K562 (cell line): ENCODE measurements around the gene TMEM63A. TPM values are rescaled to one million over a fixed set of nuclear protein-coding genes. Genes with fewer than 3 reads are reported as not detected.

Experiments used
- CBX2 ChIP-seq: fragments of 200-600 bp; sonication (generic); IDR thresholded peaks from one replicate; pipeline ENCODE4 v1.6.1; 2012; ENCODE audit warnings: mild to moderate bottlenecking, low read length, inconsistent platforms; ENCODE audit not compliant: insufficient read depth, poor library complexity, severe bottlenecking
- FOXK1 ChIP-seq: sonication (generic); formaldehyde crosslinking; IDR thresholded peaks from 2 replicates; pipeline ENCODE4 v1.8.0; 2022; ENCODE audit warnings: missing genetic modification reagents, mild to moderate bottlenecking, borderline replicate concordance
- MXD1 ChIP-seq: fragments of 250-450 bp; sonication (Bioruptor Pico); IDR thresholded peaks from 2 replicates; pipeline ENCODE4 v1.8.0; 2021; ENCODE audit warnings: borderline replicate concordance, mild to moderate bottlenecking, moderate library complexity; ENCODE audit not compliant: poor library complexity, severe bottlenecking
- RBM25 ChIP-seq: fragments of 200-400 bp; formaldehyde crosslinking; IDR thresholded peaks from 2 replicates; pipeline ENCODE4 v1.6.1; 2018; ENCODE audit warnings: low read length, low read depth, moderate library complexity; ENCODE audit not compliant: severe bottlenecking
- RBM39 ChIP-seq: fragments of 200-400 bp; formaldehyde crosslinking; optimal IDR thresholded peaks from 2 replicates; pipeline ENCODE3; 2018; ENCODE audit warnings: low read depth, low read length
- SNIP1 ChIP-seq: fragments of 450-650 bp; IDR thresholded peaks from 2 replicates; pipeline ENCODE4 v1.7.1; 2017; ENCODE audit warnings: low read depth, mild to moderate bottlenecking
- TRIM28 ChIP-seq: fragments of 450-650 bp; IDR thresholded peaks from 2 replicates; pipeline ENCODE4 v1.6.1; 2017
- ZNF583 ChIP-seq: fragments of 250-450 bp; sonication (Bioruptor Pico); IDR thresholded peaks from 2 replicates; pipeline ENCODE4 v1.4.0; 2020
- polyA plus RNA-seq, 8 experiments: library from polyadenylated mRNA; depleted of rRNA in 4 of 8; stranded (reverse) in 5 of 8; unstranded in 3 of 8; fragments of >200 nt; fragmentation: Nextera tagmentation in 2 of 8; fragmentation: Illumina TruSeq in 1 of 8; extraction: Ambion mirVana in 2 of 8; extraction: Trizol in 1 of 8; gene quantifications; 2 replicates each; pipeline versions ENCODE4 v1.2.1 to v1.2.3, GENCODE V29; 2011 to 2014; ENCODE audit warnings: inconsistent platforms in 1 of 8, missing spikeins in 1 of 8
- total RNA-seq, 7 experiments: library from RNA; depleted of rRNA in 6 of 7; stranded (reverse); fragments of >200 nt in 6 of 7; fragmentation: Illumina TruSeq in 2 of 7; extraction: Trizol in 2 of 7; gene quantifications; 2 replicates each; pipeline versions ENCODE4 v1.2.1 to v1.2.3, GENCODE V29; 2011 to 2021; ENCODE audit warnings: low replicate concordance in 1 of 7
- TF ChIP-seq, protein P1 (sequence below): fragments of 450-650 bp; IDR thresholded peaks from 2 replicates; pipeline ENCODE4 v1.6.1; 2016; ENCODE audit warnings: mild to moderate bottlenecking, moderate library complexity
- TF ChIP-seq, protein P2 (sequence below): fragments of 450-650 bp; IDR thresholded peaks from 2 replicates; pipeline ENCODE4 v1.6.1; 2016; ENCODE audit warnings: mild to moderate bottlenecking

The TMEM63A gene
- total and polyA plus RNA-seq, 9 of the 15 experiments (the other 6 are each of a cell fraction or from before 2014, with no cell fraction given), result 2.0 to 54.6 (median 17.5) TPM

DNA sequence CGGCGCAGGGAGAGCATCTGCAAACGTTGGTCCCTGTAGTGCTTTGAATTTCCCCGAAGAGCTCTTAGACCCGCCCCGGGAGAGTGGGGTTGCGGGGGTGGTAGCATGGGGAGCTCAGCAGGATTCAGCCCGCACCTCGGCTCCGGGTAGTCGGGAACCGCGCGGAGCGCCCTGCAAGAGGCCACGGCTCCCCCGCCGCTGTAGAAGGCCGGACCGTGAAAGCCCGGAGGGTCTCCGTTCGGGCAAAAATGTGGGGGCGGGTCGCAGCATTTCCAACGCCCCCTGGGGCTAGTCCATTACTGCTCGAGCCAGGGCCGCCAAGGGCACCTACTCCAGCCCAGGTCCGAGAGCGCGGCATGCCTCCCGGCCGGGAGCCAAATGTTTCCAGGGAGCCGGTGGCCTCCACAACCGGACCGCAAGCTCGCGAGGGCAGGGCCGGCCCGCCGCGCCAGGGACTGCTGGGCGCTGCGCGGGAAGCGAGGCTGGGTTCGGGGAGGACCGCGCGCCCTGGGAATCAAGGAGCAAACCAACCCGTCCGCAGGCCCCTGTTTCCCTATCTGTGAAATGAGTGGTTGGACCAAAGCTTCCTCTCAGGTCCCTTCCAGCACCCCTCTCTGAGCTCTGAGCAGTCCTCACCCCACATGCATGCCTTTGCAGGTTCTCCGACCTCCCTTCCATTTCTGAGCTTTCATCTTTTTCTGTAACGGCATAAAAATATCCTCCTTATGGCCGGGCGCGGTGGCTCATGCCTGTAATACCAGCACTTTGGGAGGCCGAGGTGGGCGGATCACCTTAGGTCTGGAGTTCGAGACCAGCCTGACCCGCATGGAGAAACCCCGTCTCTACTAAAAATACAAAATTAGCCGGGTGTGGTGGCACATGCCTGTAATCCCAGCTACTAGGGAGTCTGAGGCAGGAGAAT lies 775 bp upstream of the TMEM63A start (continued):
- TF ChIP-seq, protein P1, sequence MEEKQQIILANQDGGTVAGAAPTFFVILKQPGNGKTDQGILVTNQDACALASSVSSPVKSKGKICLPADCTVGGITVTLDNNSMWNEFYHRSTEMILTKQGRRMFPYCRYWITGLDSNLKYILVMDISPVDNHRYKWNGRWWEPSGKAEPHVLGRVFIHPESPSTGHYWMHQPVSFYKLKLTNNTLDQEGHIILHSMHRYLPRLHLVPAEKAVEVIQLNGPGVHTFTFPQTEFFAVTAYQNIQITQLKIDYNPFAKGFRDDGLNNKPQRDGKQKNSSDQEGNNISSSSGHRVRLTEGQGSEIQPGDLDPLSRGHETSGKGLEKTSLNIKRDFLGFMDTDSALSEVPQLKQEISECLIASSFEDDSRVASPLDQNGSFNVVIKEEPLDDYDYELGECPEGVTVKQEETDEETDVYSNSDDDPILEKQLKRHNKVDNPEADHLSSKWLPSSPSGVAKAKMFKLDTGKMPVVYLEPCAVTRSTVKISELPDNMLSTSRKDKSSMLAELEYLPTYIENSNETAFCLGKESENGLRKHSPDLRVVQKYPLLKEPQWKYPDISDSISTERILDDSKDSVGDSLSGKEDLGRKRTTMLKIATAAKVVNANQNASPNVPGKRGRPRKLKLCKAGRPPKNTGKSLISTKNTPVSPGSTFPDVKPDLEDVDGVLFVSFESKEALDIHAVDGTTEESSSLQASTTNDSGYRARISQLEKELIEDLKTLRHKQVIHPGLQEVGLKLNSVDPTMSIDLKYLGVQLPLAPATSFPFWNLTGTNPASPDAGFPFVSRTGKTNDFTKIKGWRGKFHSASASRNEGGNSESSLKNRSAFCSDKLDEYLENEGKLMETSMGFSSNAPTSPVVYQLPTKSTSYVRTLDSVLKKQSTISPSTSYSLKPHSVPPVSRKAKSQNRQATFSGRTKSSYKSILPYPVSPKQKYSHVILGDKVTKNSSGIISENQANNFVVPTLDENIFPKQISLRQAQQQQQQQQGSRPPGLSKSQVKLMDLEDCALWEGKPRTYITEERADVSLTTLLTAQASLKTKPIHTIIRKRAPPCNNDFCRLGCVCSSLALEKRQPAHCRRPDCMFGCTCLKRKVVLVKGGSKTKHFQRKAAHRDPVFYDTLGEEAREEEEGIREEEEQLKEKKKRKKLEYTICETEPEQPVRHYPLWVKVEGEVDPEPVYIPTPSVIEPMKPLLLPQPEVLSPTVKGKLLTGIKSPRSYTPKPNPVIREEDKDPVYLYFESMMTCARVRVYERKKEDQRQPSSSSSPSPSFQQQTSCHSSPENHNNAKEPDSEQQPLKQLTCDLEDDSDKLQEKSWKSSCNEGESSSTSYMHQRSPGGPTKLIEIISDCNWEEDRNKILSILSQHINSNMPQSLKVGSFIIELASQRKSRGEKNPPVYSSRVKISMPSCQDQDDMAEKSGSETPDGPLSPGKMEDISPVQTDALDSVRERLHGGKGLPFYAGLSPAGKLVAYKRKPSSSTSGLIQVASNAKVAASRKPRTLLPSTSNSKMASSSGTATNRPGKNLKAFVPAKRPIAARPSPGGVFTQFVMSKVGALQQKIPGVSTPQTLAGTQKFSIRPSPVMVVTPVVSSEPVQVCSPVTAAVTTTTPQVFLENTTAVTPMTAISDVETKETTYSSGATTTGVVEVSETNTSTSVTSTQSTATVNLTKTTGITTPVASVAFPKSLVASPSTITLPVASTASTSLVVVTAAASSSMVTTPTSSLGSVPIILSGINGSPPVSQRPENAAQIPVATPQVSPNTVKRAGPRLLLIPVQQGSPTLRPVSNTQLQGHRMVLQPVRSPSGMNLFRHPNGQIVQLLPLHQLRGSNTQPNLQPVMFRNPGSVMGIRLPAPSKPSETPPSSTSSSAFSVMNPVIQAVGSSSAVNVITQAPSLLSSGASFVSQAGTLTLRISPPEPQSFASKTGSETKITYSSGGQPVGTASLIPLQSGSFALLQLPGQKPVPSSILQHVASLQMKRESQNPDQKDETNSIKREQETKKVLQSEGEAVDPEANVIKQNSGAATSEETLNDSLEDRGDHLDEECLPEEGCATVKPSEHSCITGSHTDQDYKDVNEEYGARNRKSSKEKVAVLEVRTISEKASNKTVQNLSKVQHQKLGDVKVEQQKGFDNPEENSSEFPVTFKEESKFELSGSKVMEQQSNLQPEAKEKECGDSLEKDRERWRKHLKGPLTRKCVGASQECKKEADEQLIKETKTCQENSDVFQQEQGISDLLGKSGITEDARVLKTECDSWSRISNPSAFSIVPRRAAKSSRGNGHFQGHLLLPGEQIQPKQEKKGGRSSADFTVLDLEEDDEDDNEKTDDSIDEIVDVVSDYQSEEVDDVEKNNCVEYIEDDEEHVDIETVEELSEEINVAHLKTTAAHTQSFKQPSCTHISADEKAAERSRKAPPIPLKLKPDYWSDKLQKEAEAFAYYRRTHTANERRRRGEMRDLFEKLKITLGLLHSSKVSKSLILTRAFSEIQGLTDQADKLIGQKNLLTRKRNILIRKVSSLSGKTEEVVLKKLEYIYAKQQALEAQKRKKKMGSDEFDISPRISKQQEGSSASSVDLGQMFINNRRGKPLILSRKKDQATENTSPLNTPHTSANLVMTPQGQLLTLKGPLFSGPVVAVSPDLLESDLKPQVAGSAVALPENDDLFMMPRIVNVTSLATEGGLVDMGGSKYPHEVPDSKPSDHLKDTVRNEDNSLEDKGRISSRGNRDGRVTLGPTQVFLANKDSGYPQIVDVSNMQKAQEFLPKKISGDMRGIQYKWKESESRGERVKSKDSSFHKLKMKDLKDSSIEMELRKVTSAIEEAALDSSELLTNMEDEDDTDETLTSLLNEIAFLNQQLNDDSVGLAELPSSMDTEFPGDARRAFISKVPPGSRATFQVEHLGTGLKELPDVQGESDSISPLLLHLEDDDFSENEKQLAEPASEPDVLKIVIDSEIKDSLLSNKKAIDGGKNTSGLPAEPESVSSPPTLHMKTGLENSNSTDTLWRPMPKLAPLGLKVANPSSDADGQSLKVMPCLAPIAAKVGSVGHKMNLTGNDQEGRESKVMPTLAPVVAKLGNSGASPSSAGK, result peak; percentile 42; the same call in 1 of the 2 replicates
- TF ChIP-seq TRIM28 (no peak), FOXK1 (CRISPR knock-in tag) (no peak), MXD1 (CRISPR knock-in tag) (no peak), SNIP1 (no peak), RBM25 (no peak), ZNF583 (0 out of 2 replicates have a peak, but pooled peaks have one; percentile 23), RBM39 (no peak), CBX2 (no peak)
- TF ChIP-seq, protein P2, sequence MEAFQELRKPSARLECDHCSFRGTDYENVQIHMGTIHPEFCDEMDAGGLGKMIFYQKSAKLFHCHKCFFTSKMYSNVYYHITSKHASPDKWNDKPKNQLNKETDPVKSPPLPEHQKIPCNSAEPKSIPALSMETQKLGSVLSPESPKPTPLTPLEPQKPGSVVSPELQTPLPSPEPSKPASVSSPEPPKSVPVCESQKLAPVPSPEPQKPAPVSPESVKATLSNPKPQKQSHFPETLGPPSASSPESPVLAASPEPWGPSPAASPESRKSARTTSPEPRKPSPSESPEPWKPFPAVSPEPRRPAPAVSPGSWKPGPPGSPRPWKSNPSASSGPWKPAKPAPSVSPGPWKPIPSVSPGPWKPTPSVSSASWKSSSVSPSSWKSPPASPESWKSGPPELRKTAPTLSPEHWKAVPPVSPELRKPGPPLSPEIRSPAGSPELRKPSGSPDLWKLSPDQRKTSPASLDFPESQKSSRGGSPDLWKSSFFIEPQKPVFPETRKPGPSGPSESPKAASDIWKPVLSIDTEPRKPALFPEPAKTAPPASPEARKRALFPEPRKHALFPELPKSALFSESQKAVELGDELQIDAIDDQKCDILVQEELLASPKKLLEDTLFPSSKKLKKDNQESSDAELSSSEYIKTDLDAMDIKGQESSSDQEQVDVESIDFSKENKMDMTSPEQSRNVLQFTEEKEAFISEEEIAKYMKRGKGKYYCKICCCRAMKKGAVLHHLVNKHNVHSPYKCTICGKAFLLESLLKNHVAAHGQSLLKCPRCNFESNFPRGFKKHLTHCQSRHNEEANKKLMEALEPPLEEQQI, result no peak
